Endometrial microvascular endothelial cells (primary cell): ENCODE measurements around the gene GPR162. TPM values are rescaled to one million over a fixed set of nuclear protein-coding genes. Genes with fewer than 3 reads are reported as not detected.
"Not testable (repeated sequence)": the region's sequence is repeated elsewhere in the genome, so short reads cannot be mapped to it uniquely, and the experiment has no call there.

Source experiments
- in situ Hi-C: cut with HindIII; loops from 2 replicates; pipeline ENCODE4 v1.10.0; 2017; ENCODE audit warnings: low sequenced_read_pairs, low pct_unique_long_range_greater_than_20kb; ENCODE audit errors: inconsistent ontology term
- total RNA-seq: library from RNA; depleted of rRNA; stranded (reverse); fragments of >200 nt; gene quantifications from one replicate; pipeline ENCODE4 v1.2.3, GENCODE V29; 2015; ENCODE audit errors: inconsistent ontology term

The GPR162 gene
- total RNA-seq, 1 donor from 2014 or later = 0.19 TPM

DNA sequence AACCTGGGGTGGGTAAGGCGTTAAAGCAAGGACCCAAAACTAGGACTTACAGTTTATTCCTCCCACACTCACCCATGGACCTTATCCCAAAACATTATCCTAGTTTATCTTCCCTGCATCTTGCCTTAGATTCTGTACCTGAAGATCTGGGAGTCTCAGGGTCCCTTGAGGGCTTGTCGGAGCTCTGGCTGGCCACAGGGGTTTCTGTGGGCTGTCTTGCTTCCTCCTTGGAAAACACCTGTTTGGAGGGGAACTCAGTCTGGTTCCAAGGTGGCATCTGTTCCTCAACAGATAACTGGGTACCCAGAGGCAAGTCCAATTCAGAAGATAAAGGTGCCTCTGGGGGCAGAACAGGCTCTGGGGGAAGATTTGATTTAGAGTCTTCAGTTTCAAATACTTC, 27.8 kb downstream of the GPR162 start:
- in situ Hi-C loops = no loop called here

DNA sequence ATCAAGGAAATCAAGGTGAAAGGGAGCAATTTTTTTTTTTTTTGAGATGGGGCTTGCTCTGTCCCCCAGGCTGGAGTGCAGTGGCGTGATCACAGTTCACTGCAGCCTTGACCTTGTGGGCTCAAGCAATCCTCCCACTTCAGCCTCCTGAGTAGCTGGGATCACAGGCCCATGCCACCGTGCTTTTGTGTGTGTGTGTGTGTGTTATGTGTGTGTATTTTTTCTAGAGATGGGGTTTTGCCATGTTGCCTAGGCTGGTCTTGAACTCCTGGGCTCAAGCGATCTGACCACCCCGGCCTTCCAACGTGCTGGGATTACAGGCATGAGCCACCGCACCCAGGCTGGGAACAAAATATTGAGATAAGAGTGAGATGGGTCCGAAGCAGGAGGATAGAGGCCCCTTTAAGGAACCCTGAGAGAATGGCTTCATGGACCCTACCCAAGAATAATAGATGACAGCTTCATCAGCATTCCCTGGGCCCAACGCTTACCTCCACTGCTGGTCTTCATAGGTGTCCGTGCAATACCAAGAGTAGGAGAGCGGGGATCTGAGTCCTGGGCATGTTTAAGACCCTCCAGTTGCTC, 28.4 kb downstream of the GPR162 start:
- in situ Hi-C loops = no loop called here

DNA sequence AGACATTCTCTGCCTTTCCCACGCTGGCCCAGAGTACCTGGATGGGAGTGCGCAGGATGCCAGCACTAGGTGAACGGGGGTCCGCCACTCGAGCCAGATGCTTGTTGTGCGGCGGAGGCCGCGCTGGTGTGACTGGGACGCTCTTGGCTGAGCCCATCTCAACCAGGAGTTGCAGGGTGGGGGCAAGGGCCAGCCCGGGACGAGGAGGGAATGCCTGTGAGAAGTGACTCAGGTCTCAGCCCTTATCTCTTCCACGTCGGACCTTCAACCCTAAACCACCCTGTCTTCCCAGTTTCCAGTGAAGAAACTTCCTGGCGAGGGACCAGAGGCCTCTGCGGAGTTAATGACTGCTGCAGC, 29.2 kb downstream of the GPR162 start:
- in situ Hi-C loops = no loop called here

DNA sequence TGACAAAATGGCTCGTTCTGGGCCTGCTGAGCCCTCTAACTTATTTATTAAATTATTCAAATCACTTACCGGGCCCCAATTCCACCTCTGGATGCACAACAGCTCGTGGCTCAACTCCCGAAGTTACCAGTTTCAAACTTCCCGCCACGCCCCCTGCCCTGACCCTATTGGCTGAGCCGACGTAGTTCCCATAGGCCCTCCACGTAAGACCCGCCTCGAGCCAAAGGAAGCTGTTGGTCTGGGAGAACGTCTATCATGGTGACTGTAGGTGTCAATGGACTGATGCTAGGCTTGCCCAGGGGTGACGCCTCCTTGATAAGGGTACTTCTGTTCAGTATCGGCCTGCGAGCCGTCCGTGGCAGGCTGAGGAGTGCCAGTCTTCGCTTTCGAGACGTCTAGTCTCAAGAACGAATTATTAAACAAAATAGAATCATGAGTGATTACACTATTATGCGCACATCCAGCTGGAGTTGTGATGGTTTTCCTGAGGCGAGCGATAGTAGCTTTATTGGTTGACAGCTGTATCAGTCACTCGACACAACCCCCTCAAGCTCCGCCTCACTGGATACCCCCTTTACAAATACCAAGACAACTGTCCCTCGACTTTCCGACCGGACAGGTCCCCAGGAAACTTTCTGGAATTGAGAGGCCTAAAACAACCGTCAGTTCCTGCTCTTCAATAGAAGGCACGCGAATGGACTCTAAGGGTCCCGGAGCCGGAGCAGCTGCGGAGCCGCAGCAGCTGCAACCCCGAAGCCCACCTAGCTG, 29.7 kb downstream of the GPR162 start, which contains the start of gene CDCA3:
Gene CDCA3, minus strand, starts transcription at position 134 of the 768 bp plus-strand sequence. CDS start 334 bp downstream, outside the sequence.
- in situ Hi-C loops = no loop called here

DNA sequence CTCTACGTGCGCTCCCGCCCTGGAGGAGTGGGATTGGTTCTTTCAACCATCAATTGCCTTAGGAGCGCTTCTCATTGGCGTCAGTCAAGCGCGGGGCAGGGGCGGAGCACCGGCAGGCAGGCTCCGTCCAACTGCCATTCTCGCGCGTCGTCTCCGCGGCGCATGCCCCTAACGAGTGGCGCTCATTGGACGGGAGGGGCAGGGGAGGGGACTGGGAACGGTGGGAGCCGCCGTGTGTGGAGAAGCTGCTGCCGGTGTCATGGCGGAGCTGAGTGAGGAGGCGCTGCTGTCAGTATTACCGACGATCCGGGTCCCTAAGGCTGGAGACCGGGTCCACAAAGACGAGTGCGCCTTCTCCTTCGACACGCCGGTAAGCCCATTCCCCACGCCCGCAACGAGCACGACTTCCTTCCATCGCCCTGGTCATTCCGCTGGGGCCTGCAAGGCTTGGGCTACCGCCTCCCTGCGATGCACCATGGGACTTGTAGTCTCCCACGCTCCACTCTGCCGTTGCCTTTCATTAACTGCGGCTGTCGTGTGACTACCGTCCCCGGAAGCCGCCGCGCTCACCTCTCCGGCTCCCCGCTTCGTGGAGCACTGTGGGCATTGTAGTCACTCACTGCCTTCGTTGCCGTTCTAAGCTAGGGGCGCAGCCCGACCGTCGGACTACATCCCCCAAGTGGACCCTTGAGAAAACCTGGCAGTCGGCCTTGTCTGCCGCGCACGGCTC, 30.5 kb downstream of the GPR162 start, which contains the start of gene USP5:
Gene USP5, plus strand, starts transcription at position 230 of the 730 bp plus-strand sequence. Its CDS starts 30 bp downstream, at position 260.
- in situ Hi-C loops = no loop called here

DNA sequence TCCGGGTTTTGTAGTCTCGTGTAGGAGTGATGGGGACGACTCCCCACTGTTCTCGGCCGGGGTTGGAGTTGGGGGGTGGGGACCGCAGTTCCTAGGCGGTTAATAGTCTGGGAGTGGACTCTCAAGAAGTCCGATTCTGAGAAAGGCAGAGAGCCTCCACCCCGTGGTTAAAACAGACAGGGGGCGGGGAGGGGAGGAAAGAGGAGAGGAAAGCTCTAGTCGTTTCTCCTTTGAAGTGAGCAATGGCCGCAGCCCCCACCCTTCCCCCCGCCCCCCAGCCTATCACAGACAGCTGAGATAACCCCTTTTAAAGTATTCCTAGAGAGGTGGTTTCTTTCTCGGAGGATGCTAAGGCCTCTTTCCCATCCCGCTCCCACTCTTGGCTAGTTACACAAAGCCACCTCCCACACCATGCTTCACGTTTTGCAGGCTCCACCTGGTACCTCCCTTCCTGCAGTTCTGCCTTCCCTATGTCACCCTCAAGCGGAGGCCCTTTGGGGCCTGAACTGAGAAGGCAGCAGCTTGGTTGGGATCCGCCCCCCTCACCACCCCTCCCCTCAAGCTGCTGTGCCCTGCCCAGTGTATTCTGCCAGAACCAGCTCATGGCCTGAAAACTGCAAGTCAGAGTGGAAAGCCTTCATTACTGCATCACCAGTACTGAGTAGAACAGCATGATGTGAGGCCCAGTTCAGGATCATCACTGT, 31.2 kb downstream of the GPR162 start:
- in situ Hi-C loops = no loop called here

DNA sequence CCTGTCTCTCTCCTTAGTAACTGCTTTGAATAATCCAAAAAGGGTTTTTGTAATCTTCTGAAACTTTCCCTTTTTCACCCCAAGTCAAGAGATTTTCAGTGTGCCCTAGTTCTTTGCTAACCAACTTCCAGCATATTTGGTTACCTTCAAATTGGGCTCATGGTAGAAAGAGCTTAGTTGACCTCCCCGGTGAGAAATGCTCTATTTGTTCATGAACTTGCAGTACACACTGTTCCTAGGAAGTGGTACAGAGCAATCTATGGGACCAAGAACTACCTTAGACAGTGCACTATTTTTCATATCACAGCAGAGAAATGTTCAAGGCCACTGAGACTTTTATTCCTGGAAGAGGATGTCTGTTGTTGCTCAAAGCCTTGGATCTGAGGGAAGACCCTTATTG, 32.0 kb downstream of the GPR162 start:
- in situ Hi-C loops = no loop called here

DNA sequence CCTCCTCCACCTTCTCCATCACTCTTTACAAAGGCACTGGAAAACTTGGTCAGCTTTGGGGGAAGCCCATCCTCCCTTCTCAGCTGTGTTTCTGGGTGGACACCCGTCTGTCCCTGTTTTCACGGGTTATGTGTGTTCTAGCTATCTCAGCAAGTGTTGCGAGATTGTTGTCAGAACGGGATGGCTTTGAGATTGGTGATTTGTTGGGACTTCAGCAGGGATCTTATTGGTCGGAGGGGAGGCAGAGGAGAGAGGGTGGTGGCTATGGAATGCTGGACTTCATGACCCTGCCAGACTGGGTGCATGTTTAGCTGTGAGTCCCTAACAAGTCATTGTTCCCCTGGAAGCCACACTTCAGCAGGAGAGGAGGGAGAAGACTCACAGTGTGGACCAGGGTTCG, 32.4 kb downstream of the GPR162 start:
- in situ Hi-C loops = no loop called here

DNA sequence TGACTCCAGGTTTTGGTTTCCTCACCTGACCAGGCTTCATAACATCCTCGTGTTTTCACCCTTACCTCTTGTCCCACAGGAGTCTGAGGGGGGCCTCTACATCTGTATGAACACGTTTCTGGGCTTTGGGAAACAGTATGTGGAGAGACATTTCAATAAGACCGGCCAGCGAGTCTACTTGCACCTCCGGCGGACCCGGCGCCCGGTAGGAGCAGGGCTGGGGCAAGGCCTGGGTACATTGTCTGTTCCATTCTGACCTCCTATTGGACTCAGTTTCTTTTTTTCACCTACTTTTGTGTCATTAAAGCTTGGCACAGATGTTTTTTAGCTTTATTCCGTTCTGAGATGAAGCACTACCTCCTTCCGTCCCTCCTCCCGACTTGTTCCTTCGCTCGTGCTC, 33.7 kb downstream of the GPR162 start:
- in situ Hi-C loops = no loop called here

DNA sequence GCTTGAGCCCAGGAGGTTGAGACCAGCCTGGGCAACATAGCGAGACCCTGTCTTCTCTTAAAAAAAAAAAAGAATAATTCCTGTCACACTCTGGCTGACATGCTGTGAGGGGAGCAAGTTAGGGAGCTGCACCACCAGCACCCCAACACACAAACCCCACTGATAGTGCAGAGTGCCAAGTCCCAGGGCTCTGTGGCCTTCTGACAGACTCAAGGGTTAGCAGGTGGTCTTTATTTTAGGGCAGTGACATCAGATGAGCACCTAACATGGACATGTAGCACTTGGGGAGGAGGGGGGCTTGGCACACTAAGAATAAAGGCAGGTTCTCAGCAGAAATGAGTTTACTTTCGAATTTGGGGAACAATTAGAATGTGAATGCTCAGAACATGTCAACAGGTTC, 37.2 kb downstream of the GPR162 start:
- in situ Hi-C loops = no loop called here

DNA sequence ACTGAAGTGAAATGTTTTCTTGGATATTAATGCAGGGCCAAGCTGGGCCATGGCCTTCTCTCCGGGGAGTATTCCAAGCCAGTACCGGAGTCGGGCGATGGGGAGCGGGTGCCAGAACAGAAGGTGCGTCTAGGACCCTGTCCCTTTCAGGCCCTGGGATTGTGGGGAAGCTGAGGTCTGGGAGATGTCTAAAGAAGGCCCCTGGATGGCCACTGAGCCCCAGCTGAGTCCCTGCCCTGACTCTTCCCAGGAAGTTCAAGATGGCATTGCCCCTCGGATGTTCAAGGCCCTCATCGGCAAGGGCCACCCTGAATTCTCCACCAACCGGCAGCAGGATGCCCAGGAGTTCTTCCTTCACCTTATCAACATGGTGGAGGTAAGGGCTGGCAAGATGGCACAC, 38.5 kb downstream of the GPR162 start:
- in situ Hi-C loops = no loop called here

DNA sequence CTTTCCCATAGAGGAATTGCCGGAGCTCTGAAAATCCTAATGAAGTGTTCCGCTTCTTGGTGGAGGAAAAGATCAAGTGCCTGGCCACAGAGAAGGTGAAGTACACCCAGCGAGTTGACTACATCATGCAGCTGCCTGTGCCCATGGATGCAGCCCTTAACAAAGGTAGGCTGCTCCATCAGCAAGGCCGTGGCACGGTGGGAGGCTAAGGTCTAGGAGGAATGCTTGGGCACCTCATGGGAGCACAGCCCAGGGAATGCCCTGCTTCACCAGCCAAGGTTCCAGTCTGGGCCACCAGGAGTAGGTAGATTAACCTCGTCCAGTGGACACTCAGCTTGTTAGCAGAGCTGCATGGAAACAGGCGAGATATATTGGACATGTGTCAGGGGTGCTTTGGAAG, 39.3 kb downstream of the GPR162 start:
- in situ Hi-C loops = no loop called here

DNA sequence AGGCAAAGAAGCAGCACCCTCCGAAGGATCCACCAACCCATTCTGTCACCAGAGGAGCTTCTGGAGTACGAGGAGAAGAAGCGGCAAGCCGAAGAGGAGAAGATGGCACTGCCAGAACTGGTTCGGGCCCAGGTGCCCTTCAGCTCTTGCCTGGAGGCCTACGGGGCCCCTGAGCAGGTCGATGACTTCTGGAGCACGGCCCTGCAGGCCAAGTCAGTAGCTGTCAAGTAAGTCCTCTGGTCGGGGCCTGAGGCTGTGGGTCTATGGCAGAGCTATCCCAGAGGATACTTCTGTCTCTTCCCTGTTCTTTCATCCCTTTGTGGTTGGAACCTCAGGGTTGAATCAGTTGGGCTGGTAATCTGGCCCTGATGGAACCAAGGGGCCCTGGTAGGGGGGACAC, 39.8 kb downstream of the GPR162 start:
- in situ Hi-C loops = no loop called here

DNA sequence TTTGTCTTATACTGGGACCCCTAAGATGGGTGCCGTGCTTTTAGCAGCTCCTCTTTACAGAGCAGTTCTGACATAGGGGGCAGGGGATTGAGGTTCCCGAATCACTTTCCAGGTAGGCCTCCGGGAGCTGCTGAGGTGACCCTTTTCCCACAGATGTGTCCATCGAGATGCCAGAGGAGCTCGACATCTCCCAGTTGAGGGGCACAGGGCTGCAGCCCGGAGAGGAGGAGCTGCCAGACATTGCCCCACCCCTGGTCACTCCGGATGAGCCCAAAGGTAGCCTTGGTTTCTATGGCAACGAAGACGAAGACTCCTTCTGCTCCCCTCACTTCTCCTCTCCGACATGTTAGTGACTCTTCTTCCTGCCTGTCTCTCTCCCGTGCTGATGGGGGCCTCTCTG, 41.4 kb downstream of the GPR162 start:
- in situ Hi-C loops = no loop called here

DNA sequence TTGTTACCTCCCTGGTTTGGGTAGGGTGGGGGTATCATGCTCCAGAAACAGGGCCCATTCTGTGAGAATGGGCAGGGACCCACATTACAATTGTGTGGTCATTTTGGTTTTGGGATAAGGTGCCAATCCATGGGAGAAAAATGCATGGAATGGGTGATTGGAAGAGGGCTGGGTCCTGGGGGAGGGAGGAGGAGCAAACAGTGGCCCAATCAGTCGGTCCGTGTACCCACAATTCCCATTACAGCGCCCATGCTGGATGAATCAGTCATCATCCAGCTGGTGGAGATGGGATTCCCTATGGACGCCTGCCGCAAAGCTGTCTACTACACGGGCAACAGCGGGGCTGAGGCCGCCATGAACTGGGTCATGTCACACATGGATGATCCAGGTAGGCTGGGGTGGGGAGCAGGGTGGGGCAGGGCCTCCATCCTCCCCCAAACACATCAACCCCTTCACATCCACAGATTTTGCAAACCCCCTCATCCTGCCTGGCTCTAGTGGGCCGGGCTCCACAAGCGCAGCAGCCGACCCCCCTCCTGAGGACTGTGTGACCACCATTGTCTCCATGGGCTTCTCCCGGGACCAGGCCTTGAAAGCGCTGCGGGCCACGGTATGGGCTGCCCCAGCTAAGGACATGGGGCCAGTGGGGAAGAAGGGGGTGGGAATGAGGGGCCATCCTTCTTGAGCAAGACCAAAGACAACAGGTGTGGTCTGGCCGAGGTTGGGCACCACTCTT, 42.1 kb downstream of the GPR162 start:
- in situ Hi-C loops = no loop called here

DNA sequence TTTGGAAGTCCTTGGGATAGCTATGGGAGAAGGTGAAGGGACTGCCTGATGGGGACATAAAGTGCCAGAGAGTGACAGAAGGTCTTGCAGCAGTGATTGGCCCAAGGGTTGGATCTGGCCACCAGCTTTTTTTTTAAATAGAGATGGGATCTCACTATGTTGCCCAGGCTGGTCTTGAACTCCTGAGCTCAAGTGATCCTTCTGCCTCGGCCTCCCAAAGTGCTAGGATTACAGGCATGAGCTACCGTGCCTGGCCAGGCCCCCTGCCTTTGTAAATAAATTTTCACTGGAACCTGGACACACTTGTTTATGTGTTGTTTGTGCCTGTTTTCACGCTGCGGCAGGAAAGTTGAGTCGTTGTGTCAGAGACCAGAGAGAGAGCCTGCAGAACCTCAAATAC, 43.7 kb downstream of the GPR162 start:
- in situ Hi-C loops = not testable (repeated sequence)

DNA sequence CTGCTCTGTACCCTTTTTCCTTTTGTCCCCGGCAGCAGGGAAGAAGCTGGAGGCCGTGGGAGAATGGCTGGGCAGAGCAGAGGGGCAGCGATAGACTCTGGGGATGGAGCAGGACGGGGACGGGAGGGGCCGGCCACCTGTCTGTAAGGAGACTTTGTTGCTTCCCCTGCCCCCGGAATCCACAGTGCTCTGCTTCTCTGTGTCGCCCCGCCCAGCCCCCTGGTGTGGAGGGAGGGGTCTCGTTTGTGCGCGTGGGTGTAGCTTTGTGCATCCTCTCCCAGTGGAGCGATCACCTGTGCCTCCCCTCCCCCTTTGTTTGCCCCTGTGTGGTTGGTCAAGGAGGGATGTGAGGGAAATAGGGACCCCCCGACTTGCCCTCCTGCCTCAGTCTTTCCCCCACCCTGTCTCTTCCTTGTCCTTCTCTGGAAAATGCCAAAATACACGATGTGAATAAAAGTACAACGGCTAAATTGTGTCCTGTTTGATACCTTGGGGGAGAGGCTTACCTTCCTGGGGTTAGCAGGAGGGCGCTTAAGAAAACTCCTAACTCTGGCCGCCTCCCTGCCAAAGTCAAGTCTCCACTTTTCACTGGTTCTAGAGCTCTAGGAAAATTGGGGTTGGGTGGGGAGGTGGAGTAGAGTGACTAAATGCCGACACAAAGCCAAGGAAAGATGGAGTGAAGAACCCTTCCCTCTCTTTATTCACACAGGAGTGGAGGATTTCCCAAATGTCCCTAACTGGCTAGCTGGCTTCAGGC, 44.7 kb downstream of the GPR162 start:
- in situ Hi-C loops = no loop called here

DNA sequence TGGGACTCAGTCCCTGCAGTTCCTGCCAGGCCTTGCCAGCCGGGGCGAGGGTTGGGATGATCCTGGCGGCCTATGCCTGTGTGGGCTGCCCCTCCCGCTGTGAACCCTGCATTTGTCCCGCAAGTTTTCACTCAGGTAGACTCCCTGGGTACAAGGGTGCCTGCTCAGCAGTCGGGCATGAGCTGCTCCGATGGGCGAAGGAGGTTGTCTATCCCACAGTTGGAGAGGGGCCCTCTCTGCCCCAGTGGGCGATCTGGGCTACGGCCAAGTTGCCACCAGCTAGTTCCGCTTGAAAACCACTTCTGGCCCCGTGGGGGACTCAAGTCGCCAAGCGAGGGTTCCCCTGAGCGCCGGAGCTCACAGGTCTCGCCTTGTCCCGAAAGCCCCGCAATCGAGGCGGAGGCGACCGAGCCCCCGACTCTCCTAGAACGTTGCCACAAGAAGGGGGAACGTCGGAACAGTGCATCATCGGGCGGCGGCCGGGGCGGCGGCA, 45.3 kb downstream of the GPR162 start:
- in situ Hi-C loops = no loop called here
